GM23338 (cell line): ENCODE measurements around the gene MAD1L1. TPM values are rescaled to one million over a fixed set of nuclear protein-coding genes. Genes with fewer than 3 reads are reported as not detected.
"Not testable (repeated sequence)": the region's sequence is repeated elsewhere in the genome, so short reads cannot be mapped to it uniquely, and the experiment has no call there.

Experiments
- ATAC-seq: fragments of 200-7000 bp; cut with Tn5 transposase; 3 replicates; pipeline ENCODE4 v1.9.1; 2020
- DNase-seq: peaks from one replicate; pipeline ENCODE4 v3.0.0-alpha.2; 2015; ENCODE audit warnings: low spot score
- H2AFZ ChIP-seq: fragments of 200-600 bp; sonication (generic); 2 replicates; pipeline ENCODE4 v1.8.0; 2016; ENCODE audit warnings: antibody characterized with exemption, mild to moderate bottlenecking, moderate library complexity
- H3F3A ChIP-seq: fragments of 200-600 bp; sonication (generic); replicated peaks from 2 replicates; pipeline ENCODE4 v1.8.0; 2017; ENCODE audit warnings: antibody characterized with exemption, mixed run types, low read depth
- H3K27ac ChIP-seq: fragments of 200-600 bp; sonication (generic); 2 replicates; pipeline ENCODE4 v1.6.1; 2016; ENCODE audit warnings: low read depth
- H3K27me3 ChIP-seq: fragments of 200-600 bp; sonication (generic); 2 replicates; pipeline ENCODE4 v1.8.0; 2016; ENCODE audit warnings: mild to moderate bottlenecking, mixed run types, moderate library complexity; ENCODE audit not compliant: insufficient read depth
- H3K36me3 ChIP-seq: fragments of 200-600 bp; sonication (generic); 2 replicates; pipeline ENCODE4 v1.8.0; 2016; ENCODE audit warnings: mild to moderate bottlenecking; ENCODE audit not compliant: insufficient read depth
- H3K4me1 ChIP-seq: fragments of 200-600 bp; sonication (generic); 2 replicates; pipeline ENCODE4 v1.8.0; 2016; ENCODE audit warnings: mild to moderate bottlenecking, moderate library complexity; ENCODE audit not compliant: insufficient read depth
- H3K4me2 ChIP-seq: fragments of 200-600 bp; sonication (generic); 2 replicates; pipeline ENCODE4 v1.7.1; 2017; ENCODE audit warnings: mixed run types
- H3K4me3 ChIP-seq: fragments of 200-600 bp; sonication (generic); 2 replicates; pipeline ENCODE4 v1.6.1; 2016; ENCODE audit warnings: mixed run types
- H3K79me2 ChIP-seq: fragments of 200-600 bp; sonication (generic); replicated peaks from 2 replicates; pipeline ENCODE4 v1.8.0; 2017; ENCODE audit warnings: mild to moderate bottlenecking; ENCODE audit not compliant: insufficient read depth
- H3K9me2 ChIP-seq: fragments of 200-600 bp; sonication (generic); 2 replicates; pipeline ENCODE4 v1.8.0; 2017; ENCODE audit not compliant: insufficient read depth
- H4K20me1 ChIP-seq: fragments of 200-600 bp; sonication (generic); replicated peaks from 2 replicates; pipeline ENCODE4 v1.8.0; 2017; ENCODE audit warnings: mild to moderate bottlenecking; ENCODE audit not compliant: insufficient read depth
- H3K27ac Mint-ChIP-seq: 2 replicates; pipeline ENCODE4 v1.8.0; 2020; ENCODE audit warnings: inconsistent platforms, mild to moderate bottlenecking, moderate library complexity, mixed read lengths
- H3K27me3 Mint-ChIP-seq: 3 replicates; pipeline ENCODE4 v1.8.0; 2022; ENCODE audit warnings: low read depth, mild to moderate bottlenecking, moderate library complexity, mixed read lengths, inconsistent platforms; ENCODE audit not compliant: insufficient read depth, poor library complexity
- H3K36me3 Mint-ChIP-seq: 3 replicates; pipeline ENCODE4 v1.8.0; 2021; ENCODE audit warnings: low read depth, mild to moderate bottlenecking, inconsistent platforms, moderate library complexity, mixed read lengths
- H3K4me1 Mint-ChIP-seq: 3 replicates; pipeline ENCODE4 v1.8.0; 2020; ENCODE audit warnings: mild to moderate bottlenecking, inconsistent platforms, mixed read lengths
- H3K4me3 Mint-ChIP-seq: 3 replicates; pipeline ENCODE4 v1.8.0; 2021; ENCODE audit warnings: moderate library complexity, mild to moderate bottlenecking, inconsistent platforms, mixed read lengths
- H3K9me3 Mint-ChIP-seq: 3 replicates; pipeline ENCODE4 v1.8.0; 2020; ENCODE audit warnings: moderate library complexity, mild to moderate bottlenecking, inconsistent platforms, mixed read lengths
- CREB1 ChIP-seq: fragments of 250-450 bp; sonication (Bioruptor Pico); IDR thresholded peaks from 2 replicates; pipeline ENCODE4 v1.5.0; 2020; ENCODE audit warnings: low read depth, mild to moderate bottlenecking, moderate library complexity
- CTCF ChIP-seq, 2 experiments: fragments of 200-600 bp in 1 of 2; sonication (generic) in 1 of 2; conservative IDR thresholded peaks; 2 replicates each; pipeline versions ENCODE4 v1.5.1 to v1.6.1; 2016 to 2017; ENCODE audit warnings: antibody characterized with exemption in 2 of 2, low read depth in 2 of 2, mild to moderate bottlenecking in 2 of 2, moderate library complexity in 1 of 2
- ETS1 ChIP-seq: IDR thresholded peaks from 2 replicates; pipeline ENCODE4 v1.6.1; 2016; ENCODE audit warnings: antibody characterized with exemption
- EZH2 ChIP-seq: fragments of 200-600 bp; sonication (generic); IDR thresholded peaks from one replicate; pipeline ENCODE4 v1.8.0; 2017; ENCODE audit warnings: antibody characterized with exemption, mild to moderate bottlenecking, low read depth; ENCODE audit not compliant: unreplicated experiment
- JUNB ChIP-seq: IDR thresholded peaks from one replicate; pipeline ENCODE4 v1.6.1; 2016; ENCODE audit warnings: antibody characterized with exemption; ENCODE audit not compliant: unreplicated experiment
- NANOG ChIP-seq: IDR thresholded peaks from 2 replicates; pipeline ENCODE4 v1.6.1; 2016; ENCODE audit warnings: antibody characterized with exemption, borderline replicate concordance
- POLR2AphosphoS5 ChIP-seq: IDR thresholded peaks from 2 replicates; pipeline ENCODE4 v1.6.1; 2016; ENCODE audit warnings: antibody characterized with exemption, low read depth
- REST ChIP-seq: IDR thresholded peaks from one replicate; pipeline ENCODE4 v1.6.1; 2018; ENCODE audit warnings: antibody characterized with exemption; ENCODE audit not compliant: unreplicated experiment
- STAT1 ChIP-seq: IDR thresholded peaks from one replicate; pipeline ENCODE4 v1.6.1; 2016; ENCODE audit warnings: antibody characterized with exemption; ENCODE audit not compliant: unreplicated experiment
- ZNF114 ChIP-seq: fragments of 250-450 bp; sonication (Bioruptor Pico); IDR thresholded peaks from 2 replicates; pipeline ENCODE4 v1.5.0; 2020; ENCODE audit warnings: mild to moderate bottlenecking, moderate library complexity
- ZNF331 ChIP-seq: fragments of 250-450 bp; sonication (Bioruptor Pico); IDR thresholded peaks from 2 replicates; pipeline ENCODE4 v1.5.0; 2020; ENCODE audit warnings: low read depth, mild to moderate bottlenecking, moderate library complexity
- ZNF462 ChIP-seq: fragments of 250-450 bp; sonication (Bioruptor Pico); IDR thresholded peaks from 2 replicates; pipeline ENCODE4 v1.5.0; 2020; ENCODE audit warnings: mild to moderate bottlenecking, moderate library complexity
- polyA plus RNA-seq: library from polyadenylated mRNA; unstranded; fragments of >200 nt; fragmentation: Nextera tagmentation; extraction: Ambion mirVana; gene quantifications from 2 replicates; pipeline ENCODE4 v1.2.1, GENCODE V29; 2016
- total RNA-seq: library from RNA; depleted of rRNA; stranded (reverse); fragments of >200 nt; shearing (Covaris generic); gene quantifications from 2 replicates; pipeline ENCODE4 v1.2.3, GENCODE V29; 2014

MAD1L1 gene
- total and polyA plus RNA-seq, 2 experiments from 2014 or later = 40.3 to 59.3 TPM

- Mint-ChIP-seq H3K9me3 (no peaks in the 10 kb centered on the region), H3K27ac (no peak overlapping the region), H3K27me3 (peaks cover 8% of the 10 kb centered on the region), H3K36me3 (peaks cover 19% of the 10 kb centered on the region; the same call in 2 of the 3 replicates), H3K4me3 (no peak overlapping the region), H3K4me1 (no peaks in the 10 kb centered on the region; the same call in 2 of the 3 replicates)
- H2AFZ ChIP-seq = no peak overlapping the region
- H3K79me2 ChIP-seq = no peaks in the 10 kb centered on the region
- no peaks in the 10 kb centered on the region for H3K36me3 ChIP-seq
- no peaks in the 10 kb centered on the region for H4K20me1 ChIP-seq
- H3K4me2 ChIP-seq = no peak overlapping the region
- H3K4me1 ChIP-seq = no peaks in the 10 kb centered on the region
- TF ChIP-seq CREB1 (CRISPR knock-in tag) = no peak
- no peak for TF ChIP-seq ZNF462 (CRISPR knock-in tag)
- no peak for TF ChIP-seq EZH2
- no peak for TF ChIP-seq CTCF (conservative IDR thresholded peaks at IDR 0.05; ENCODE audit: low read depth in 2 of 2)
- TF ChIP-seq ZNF331 = no peak
- no peak for TF ChIP-seq ETS1
- no peak for TF ChIP-seq REST
- no peak for TF ChIP-seq STAT1
- no peak for TF ChIP-seq JUNB
- TF ChIP-seq ZNF114 = no peak
- TF ChIP-seq POLR2AphosphoS5 = no peak
- TF ChIP-seq NANOG = no peak
- no peaks in the 10 kb centered on the region for H3K9me2 ChIP-seq
- no peaks in the 10 kb centered on the region for H3K27me3 ChIP-seq
- H3F3A ChIP-seq = no peaks in the 10 kb centered on the region
- DNase-seq = no peak
- no peak overlapping the region for H3K27ac ChIP-seq
- H3K4me3 ChIP-seq = no peak overlapping the region
- no peak for ATAC-seq
Measured at GRCh38 chr7:1970895-1971294, 261.9 kb downstream of the MAD1L1 start.

GRCh38 chr7:1970285-1970660, 262.5 kb downstream of the MAD1L1 start:
- not testable (repeated sequence) for DNase-seq, H3K27ac Mint-ChIP-seq, H3K27ac ChIP-seq, ATAC-seq, H3K4me3 ChIP-seq, H4K20me1 ChIP-seq, H3K4me3 Mint-ChIP-seq, H3K79me2 ChIP-seq, H3K36me3 ChIP-seq, H3K4me1 Mint-ChIP-seq, H3F3A ChIP-seq, H3K9me2 ChIP-seq, H3K27me3 ChIP-seq, H3K9me3 Mint-ChIP-seq, H3K4me2 ChIP-seq, H2AFZ ChIP-seq, H3K27me3 Mint-ChIP-seq, H3K4me1 ChIP-seq
- peaks cover 14% of the 10 kb centered on the region; the same call in 2 of the 3 replicates for H3K36me3 Mint-ChIP-seq
